Measurements from ENCODE around the gene GOLGA7B.

GOLGA7B gene

DNA sequence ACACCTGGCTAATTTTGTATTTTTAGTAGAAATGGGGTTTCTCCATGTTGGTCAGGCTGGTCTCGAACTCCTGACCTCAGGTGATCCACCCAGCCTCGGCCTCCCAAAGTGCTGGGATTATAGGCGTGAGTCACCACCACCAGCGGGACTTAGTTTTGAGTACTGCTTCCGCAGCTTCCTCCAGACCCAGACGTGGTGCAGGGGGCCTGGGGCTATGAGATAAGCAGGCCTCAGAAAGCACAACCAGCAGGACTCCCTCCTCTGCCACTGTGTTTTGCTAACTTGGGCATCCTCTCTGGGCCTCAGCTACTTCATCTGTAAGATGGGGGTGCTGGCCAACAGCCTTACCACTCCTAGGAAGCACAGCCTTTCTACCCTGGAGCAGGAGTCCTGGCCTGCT, 37.8 kb downstream of the GOLGA7B start:
- H3K36me3 ChIP-seq (ENCODE audit: insufficient read depth, low read length) = no peaks in the 10 kb centered on the region
- no peak overlapping the region for H3K27ac ChIP-seq (ENCODE audit: low read depth, low read length)
- H3K4me3 ChIP-seq (ENCODE audit: low read depth in 1 of 2, low read length in 2 of 2) = no peak overlapping the region
- H3K4me1 ChIP-seq (ENCODE audit: insufficient read depth, low read length) = no peaks in the 10 kb centered on the region
- H3K9me3 ChIP-seq (ENCODE audit: low read length) = no peaks in the 10 kb centered on the region
- no peaks in the 10 kb centered on the region for H3K27me3 ChIP-seq (ENCODE audit: control insufficient read depth in 1 of 2, insufficient read depth in 2 of 2, low read length in 2 of 2)
- no peak overlapping the region for H3K9ac ChIP-seq (ENCODE audit: low read length)

DNA sequence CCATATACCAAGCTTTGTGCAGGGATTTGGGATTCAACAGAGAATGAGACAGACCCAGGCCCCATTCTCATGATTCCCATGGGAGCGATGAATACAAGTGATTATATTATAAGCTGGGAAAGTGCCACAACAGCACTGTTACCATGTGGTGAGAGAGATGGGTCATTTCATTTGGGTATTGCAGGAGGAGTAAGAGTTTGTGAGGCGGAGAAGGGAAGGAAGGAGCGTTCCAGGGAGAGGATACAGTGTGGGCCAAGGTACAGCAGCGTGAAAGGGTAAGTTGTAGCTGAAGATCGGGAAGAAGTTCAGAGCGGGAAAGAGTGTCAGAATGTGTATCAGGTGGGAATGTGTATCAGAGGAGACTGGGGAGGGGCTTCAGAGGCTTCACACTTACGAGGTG, 38.5 kb downstream of the GOLGA7B start:
- Histone ChIP-seq H3K9ac (ENCODE audit: low read length) (no peak overlapping the region), H3K36me3 (ENCODE audit: insufficient read depth, low read length) (no peaks in the 10 kb centered on the region), H3K27me3 (ENCODE audit: control insufficient read depth in 1 of 2, insufficient read depth in 2 of 2, low read length in 2 of 2) (no peaks in the 10 kb centered on the region), H3K9me3 (ENCODE audit: low read length) (no peaks in the 10 kb centered on the region), H3K4me3 (ENCODE audit: low read depth in 1 of 2, low read length in 2 of 2) (no peak overlapping the region), H3K4me1 (ENCODE audit: insufficient read depth, low read length) (no peaks in the 10 kb centered on the region), H3K27ac (ENCODE audit: low read depth, low read length) (no peak overlapping the region)

DNA sequence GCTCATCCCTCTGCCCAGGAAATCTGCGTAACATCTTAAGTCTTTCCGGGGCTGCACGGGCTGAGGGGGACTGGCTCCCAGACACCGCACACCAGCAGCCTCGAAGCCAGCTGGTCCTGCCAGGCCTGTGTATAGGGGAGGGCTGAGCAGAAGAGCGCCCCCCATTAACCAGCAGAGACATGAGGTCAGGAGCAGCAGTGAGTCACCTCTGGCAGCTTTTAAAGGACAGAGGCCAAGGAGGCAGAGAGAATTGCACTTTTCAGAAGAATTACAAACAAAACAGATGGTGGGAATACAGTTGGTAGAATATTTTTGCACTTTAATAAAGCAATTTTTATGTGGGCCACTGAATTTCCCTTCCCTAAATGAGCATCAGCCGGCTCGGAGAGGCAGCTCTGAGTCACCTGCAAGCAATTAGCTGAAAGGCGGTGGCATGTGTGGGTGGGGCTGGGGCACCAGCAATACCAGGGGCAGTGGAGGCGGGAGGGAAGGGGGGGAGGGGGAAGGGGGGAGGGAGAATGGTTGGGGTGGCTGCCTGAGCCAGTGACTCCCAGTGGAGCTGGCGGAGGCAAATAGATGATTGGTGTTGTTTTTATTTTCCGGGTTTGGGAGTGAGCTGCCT, 39.1 kb downstream of the GOLGA7B start:
- Histone ChIP-seq H3K36me3 (ENCODE audit: insufficient read depth, low read length) (no peaks in the 10 kb centered on the region), H3K4me3 (ENCODE audit: low read depth in 1 of 2, low read length in 2 of 2) (no peak overlapping the region), H3K27me3 (ENCODE audit: control insufficient read depth in 1 of 2, insufficient read depth in 2 of 2, low read length in 2 of 2) (no peaks in the 10 kb centered on the region), H3K9ac (ENCODE audit: low read length) (no peak overlapping the region), H3K9me3 (ENCODE audit: low read length) (no peaks in the 10 kb centered on the region), H3K4me1 (ENCODE audit: insufficient read depth, low read length) (no peaks in the 10 kb centered on the region), H3K27ac (ENCODE audit: low read depth, low read length) (no peak overlapping the region)

DNA sequence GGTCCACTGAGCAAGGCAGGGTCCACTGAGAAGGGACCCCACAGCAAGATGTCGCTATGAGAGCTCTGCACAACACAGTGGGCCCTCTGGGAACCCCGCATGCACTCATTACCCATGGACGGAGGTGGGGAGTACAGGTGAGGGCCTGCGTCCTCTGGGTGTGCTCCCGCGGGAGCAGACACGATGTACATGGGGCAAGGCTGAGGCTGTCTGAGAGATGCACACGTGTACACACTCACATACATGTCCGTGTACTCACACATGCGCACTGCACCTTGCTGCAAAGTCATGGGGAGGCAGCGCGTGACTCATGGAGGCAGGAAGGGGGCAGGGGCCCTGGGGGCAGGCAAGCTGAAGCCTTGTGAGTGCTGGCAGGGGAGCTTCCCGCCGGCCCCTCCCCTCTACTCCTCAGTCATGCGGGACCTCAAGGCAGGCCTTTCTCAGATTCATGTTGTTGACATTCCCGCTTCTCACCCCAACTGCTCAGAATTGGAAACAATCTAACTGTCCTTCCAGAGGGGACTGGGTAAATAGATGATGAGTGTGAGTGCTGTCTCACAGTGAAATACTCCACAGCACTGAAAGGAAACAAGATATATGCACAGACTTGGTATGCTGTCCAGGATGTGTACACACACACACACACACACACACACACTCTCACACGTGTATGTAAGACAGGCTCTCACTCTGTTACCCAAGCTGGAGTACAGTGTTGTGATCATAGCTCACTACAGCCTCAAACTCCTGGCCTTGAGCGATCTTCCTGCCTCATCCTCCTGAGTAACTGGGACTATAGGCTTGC, 40.0 kb downstream of the GOLGA7B start:
- no peak overlapping the region for H3K27ac ChIP-seq (ENCODE audit: low read depth, low read length)

DNA sequence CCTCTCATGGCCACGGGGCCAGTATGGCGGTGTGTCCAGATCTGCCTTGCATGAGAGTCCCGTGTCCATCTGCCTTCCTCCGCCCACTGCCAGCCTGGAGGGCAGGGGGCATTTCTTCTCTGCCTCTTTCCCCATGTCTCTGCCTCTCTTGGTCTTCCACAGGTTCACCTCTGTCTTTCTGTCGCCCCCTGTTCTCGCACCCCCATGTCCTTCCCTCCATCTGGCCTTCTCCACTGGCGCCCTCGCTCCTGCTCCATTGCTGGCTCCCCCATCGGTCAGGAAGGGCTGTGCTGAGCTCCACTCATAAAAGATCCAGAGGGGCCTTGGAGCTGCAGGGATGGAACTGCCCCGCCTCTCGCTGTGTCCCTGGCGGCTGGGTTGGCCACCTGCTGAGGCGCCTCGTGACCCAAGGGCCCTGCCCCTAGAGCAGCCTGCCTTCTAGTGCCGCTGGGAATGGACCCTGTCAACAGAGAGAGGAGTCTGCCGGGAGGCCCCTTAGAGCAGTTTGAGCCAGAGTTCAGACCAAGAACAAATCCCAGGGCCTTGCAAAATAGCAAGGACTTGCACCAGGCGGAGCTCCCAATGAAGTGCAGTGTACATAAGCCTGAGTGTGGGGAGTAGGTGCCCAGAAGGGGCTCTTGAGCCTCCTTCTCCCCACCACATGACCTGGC, 42.0 kb downstream of the GOLGA7B start:
- no peak overlapping the region for H3K4me3 ChIP-seq (ENCODE audit: low read depth in 1 of 2, low read length in 2 of 2)
- H3K9ac ChIP-seq (ENCODE audit: low read length) = no peak overlapping the region
- no peaks in the 10 kb centered on the region for H3K36me3 ChIP-seq (ENCODE audit: insufficient read depth, low read length)
- no peaks in the 10 kb centered on the region for H3K9me3 ChIP-seq (ENCODE audit: low read length)
- H3K27me3 ChIP-seq (ENCODE audit: control insufficient read depth in 1 of 2, insufficient read depth in 2 of 2, low read length in 2 of 2) = no peaks in the 10 kb centered on the region
- no peaks in the 10 kb centered on the region for H3K4me1 ChIP-seq (ENCODE audit: insufficient read depth, low read length)
- H3K27ac ChIP-seq (ENCODE audit: low read depth, low read length) = no peak overlapping the region

More for the DNA sequence above, 40.0 kb downstream of the GOLGA7B start:
- Histone ChIP-seq H3K4me1 (ENCODE audit: insufficient read depth, low read length) (no peaks in the 10 kb centered on the region), H3K27me3 (ENCODE audit: control insufficient read depth in 1 of 2, insufficient read depth in 2 of 2, low read length in 2 of 2) (no peaks in the 10 kb centered on the region), H3K9me3 (ENCODE audit: low read length) (no peaks in the 10 kb centered on the region), H3K36me3 (ENCODE audit: insufficient read depth, low read length) (no peaks in the 10 kb centered on the region), H3K9ac (ENCODE audit: low read length) (no peak overlapping the region), H3K4me3 (ENCODE audit: low read depth in 1 of 2, low read length in 2 of 2) (no peak overlapping the region)

DNA sequence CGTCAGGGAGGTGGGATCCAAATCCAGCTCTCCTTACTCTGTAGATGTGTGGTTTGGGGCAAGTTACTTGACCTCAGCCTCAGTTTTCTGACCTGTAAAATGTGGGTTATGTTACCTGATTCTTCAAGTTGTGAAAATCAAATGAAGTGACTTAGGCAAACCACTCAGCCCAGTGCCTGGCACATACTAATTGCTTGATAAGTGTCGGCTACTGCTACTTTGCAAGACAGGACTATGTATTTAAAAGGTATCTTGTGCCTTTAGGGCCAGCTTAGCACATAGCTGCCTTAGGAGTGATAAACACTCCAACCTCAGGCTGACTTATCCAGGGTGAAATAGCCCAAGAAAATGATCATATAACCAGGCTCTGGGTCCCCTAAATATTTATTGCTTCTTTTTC, 42.9 kb downstream of the GOLGA7B start:
- H3K27ac ChIP-seq (ENCODE audit: low read depth, low read length) = no peak overlapping the region

GRCh38 chr10:97892939-97893338, 43.3 kb downstream of the GOLGA7B start:
- H3K4me3 ChIP-seq (ENCODE audit: low read depth in 1 of 2, low read length in 2 of 2) = no peak overlapping the region
- no peaks in the 10 kb centered on the region for H3K9me3 ChIP-seq (ENCODE audit: low read length)
- H3K27ac ChIP-seq (ENCODE audit: low read depth, low read length) = no peak overlapping the region
- H3K27me3 ChIP-seq (ENCODE audit: control insufficient read depth in 1 of 2, insufficient read depth in 2 of 2, low read length in 2 of 2) = no peaks in the 10 kb centered on the region
- no peak overlapping the region for H3K9ac ChIP-seq (ENCODE audit: low read length)
- no peaks in the 10 kb centered on the region for H3K36me3 ChIP-seq (ENCODE audit: insufficient read depth, low read length)
- no peaks in the 10 kb centered on the region for H3K4me1 ChIP-seq (ENCODE audit: insufficient read depth, low read length)

More for the DNA sequence above, 42.9 kb downstream of the GOLGA7B start:
- H3K9ac ChIP-seq (ENCODE audit: low read length) = no peak overlapping the region
- no peaks in the 10 kb centered on the region for H3K27me3 ChIP-seq (ENCODE audit: control insufficient read depth in 1 of 2, insufficient read depth in 2 of 2, low read length in 2 of 2)
- H3K4me3 ChIP-seq (ENCODE audit: low read depth in 1 of 2, low read length in 2 of 2) = no peak overlapping the region
- no peaks in the 10 kb centered on the region for H3K4me1 ChIP-seq (ENCODE audit: insufficient read depth, low read length)
- no peaks in the 10 kb centered on the region for H3K9me3 ChIP-seq (ENCODE audit: low read length)
- H3K36me3 ChIP-seq (ENCODE audit: insufficient read depth, low read length) = no peaks in the 10 kb centered on the region

DNA sequence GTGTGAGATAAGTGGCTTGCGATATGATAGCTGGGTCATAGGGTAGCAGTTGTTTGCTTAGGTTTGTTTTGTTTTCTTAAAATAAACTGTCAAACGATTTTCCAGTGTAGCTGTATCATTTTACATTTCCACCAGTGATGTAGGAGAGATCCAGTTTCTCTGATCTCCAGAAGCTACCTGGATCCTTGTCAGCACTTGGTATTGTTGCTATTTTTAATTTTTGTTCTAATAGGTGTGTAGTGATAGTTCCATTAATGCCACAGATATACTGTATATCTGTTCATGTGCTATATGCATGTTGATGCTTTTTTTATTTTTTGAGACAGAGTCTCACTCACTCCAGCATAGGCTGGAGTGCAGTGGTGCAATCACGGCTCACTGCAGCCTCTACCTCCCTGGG, 44.4 kb downstream of the GOLGA7B start:
- Histone ChIP-seq H3K27me3 (ENCODE audit: control insufficient read depth in 1 of 2, insufficient read depth in 2 of 2, low read length in 2 of 2) (no peaks in the 10 kb centered on the region), H3K9ac (ENCODE audit: low read length) (no peak overlapping the region), H3K36me3 (ENCODE audit: insufficient read depth, low read length) (no peaks in the 10 kb centered on the region), H3K4me1 (ENCODE audit: insufficient read depth, low read length) (no peaks in the 10 kb centered on the region), H3K27ac (ENCODE audit: low read depth, low read length) (no peak overlapping the region), H3K4me3 (ENCODE audit: low read depth in 1 of 2, low read length in 2 of 2) (no peak overlapping the region), H3K9me3 (ENCODE audit: low read length) (no peaks in the 10 kb centered on the region)

GRCh38 chr10:97895084-97895483, 45.4 kb downstream of the GOLGA7B start:
- H3K9ac ChIP-seq (ENCODE audit: low read length) = no peak overlapping the region
- no peaks in the 10 kb centered on the region for H3K36me3 ChIP-seq (ENCODE audit: insufficient read depth, low read length)
- H3K9me3 ChIP-seq (ENCODE audit: low read length) = no peaks in the 10 kb centered on the region
- H3K27ac ChIP-seq (ENCODE audit: low read depth, low read length) = no peak overlapping the region
- no peak overlapping the region for H3K4me3 ChIP-seq (ENCODE audit: low read depth in 1 of 2, low read length in 2 of 2)
- no peaks in the 10 kb centered on the region for H3K4me1 ChIP-seq (ENCODE audit: insufficient read depth, low read length)
- H3K27me3 ChIP-seq (ENCODE audit: control insufficient read depth in 1 of 2, insufficient read depth in 2 of 2, low read length in 2 of 2) = no peaks in the 10 kb centered on the region

GRCh38 chr10:97895915-97896314, 46.3 kb downstream of the GOLGA7B start:
- Histone ChIP-seq H3K9me3 (ENCODE audit: low read length) (no peaks in the 10 kb centered on the region), H3K27ac (ENCODE audit: low read depth, low read length) (no peak overlapping the region), H3K4me3 (ENCODE audit: low read depth in 1 of 2, low read length in 2 of 2) (no peak overlapping the region), H3K4me1 (ENCODE audit: insufficient read depth, low read length) (no peaks in the 10 kb centered on the region), H3K9ac (ENCODE audit: low read length) (no peak overlapping the region), H3K27me3 (ENCODE audit: control insufficient read depth in 1 of 2, insufficient read depth in 2 of 2, low read length in 2 of 2) (no peaks in the 10 kb centered on the region), H3K36me3 (ENCODE audit: insufficient read depth, low read length) (no peaks in the 10 kb centered on the region)

- Histone ChIP-seq H3K27ac (ENCODE audit: low read depth, low read length) (no peak overlapping the region), H3K27me3 (ENCODE audit: control insufficient read depth in 1 of 2, insufficient read depth in 2 of 2, low read length in 2 of 2) (no peaks in the 10 kb centered on the region), H3K9ac (ENCODE audit: low read length) (no peak overlapping the region)
Measured at GRCh38 chr10:97896756-97897358, 47.2 kb downstream of the GOLGA7B start.

More at GRCh38 chr10:97896756-97897358, 47.2 kb downstream of the GOLGA7B start:
- H3K9me3 ChIP-seq (ENCODE audit: low read length) = no peaks in the 10 kb centered on the region
- H3K4me1 ChIP-seq (ENCODE audit: insufficient read depth, low read length) = no peaks in the 10 kb centered on the region
- no peaks in the 10 kb centered on the region for H3K36me3 ChIP-seq (ENCODE audit: insufficient read depth, low read length)
- no peak overlapping the region for H3K4me3 ChIP-seq (ENCODE audit: low read depth in 1 of 2, low read length in 2 of 2)

Data from muscle layer of colon (tissue), 2 donors.